Measurements from ENCODE around the gene HIPK4.
A peak's percentile ranks its signal among the peaks of the same experiment; 100 is the strongest.
"Not testable (repeated sequence)": the region's sequence is repeated elsewhere in the genome, so short reads cannot be mapped to it uniquely, and the experiment has no call there.

Gene HIPK4

GRCh38 chr19:40411125-40411842 lies 21.3 kb upstream of the HIPK4 start:
- H3K27ac Mint-ChIP-seq, result no peak overlapping the region
- intact Hi-C loops (cut with micrococcal nuclease), result no loop called here
- no peak overlapping the region for H3K4me3 Mint-ChIP-seq

GRCh38 chr19:40410030-40410389 lies 20.0 kb upstream of the HIPK4 start:
- no peak overlapping the region for H3K4me3 Mint-ChIP-seq
- H3K36me3 Mint-ChIP-seq (ENCODE audit: low read depth), result no peaks in the 10 kb centered on the region
- peaks cover 26% of the 10 kb centered on the region for H3K4me1 Mint-ChIP-seq (ENCODE audit: low read depth)
- intact Hi-C loops (cut with micrococcal nuclease), result no loop called here
- no peaks in the 10 kb centered on the region for H3K9me3 Mint-ChIP-seq
- H3K27me3 Mint-ChIP-seq, result peaks cover 23% of the 10 kb centered on the region
- no peak overlapping the region for H3K27ac Mint-ChIP-seq

More at GRCh38 chr19:40411125-40411842, 21.3 kb upstream of the HIPK4 start:
- Mint-ChIP-seq H3K4me1 (ENCODE audit: low read depth) (peaks cover 35% of the 10 kb centered on the region), H3K27me3 (peaks cover 23% of the 10 kb centered on the region), H3K36me3 (ENCODE audit: low read depth) (no peaks in the 10 kb centered on the region), H3K9me3 (no peaks in the 10 kb centered on the region)

GRCh38 chr19:40408598-40408925 lies 18.6 kb upstream of the HIPK4 start:
- H3K36me3 Mint-ChIP-seq (ENCODE audit: low read depth); H3K4me3 Mint-ChIP-seq; H3K27ac Mint-ChIP-seq; H3K9me3 Mint-ChIP-seq: not testable (repeated sequence)
- H3K4me1 Mint-ChIP-seq (ENCODE audit: low read depth), result peaks cover 39% of the 10 kb centered on the region
- peaks cover 22% of the 10 kb centered on the region for H3K27me3 Mint-ChIP-seq
- intact Hi-C loops (cut with micrococcal nuclease), result loop anchor here (10.0 kb wide), 1 partner anchor 64 kb away; the partner anchor contains the start of genes C19orf47 and PLD3

GRCh38 chr19:40407714-40408597 lies 18.0 kb upstream of the HIPK4 start:
- H3K4me3 Mint-ChIP-seq, result no peak overlapping the region
- no peaks in the 10 kb centered on the region for H3K9me3 Mint-ChIP-seq
- intact Hi-C loops (cut with micrococcal nuclease), result loop anchor here (10.0 kb wide), 1 partner anchor 63 kb away; the partner anchor contains the start of genes C19orf47 and PLD3
- peaks cover 45% of the 10 kb centered on the region for H3K4me1 Mint-ChIP-seq (ENCODE audit: low read depth)
- no peaks in the 10 kb centered on the region for H3K36me3 Mint-ChIP-seq (ENCODE audit: low read depth)
- H3K27ac Mint-ChIP-seq, result no peak overlapping the region
- peaks cover 16% of the 10 kb centered on the region for H3K27me3 Mint-ChIP-seq

- Mint-ChIP-seq H3K9me3 (no peaks in the 10 kb centered on the region), H3K4me3 (peak overlapping the region; percentile 86), H3K27me3 (peaks cover 6% of the 10 kb centered on the region), H3K27ac (peak overlapping the region; percentile 80), H3K4me1 (ENCODE audit: low read depth) (peaks cover 56% of the 10 kb centered on the region), H3K36me3 (ENCODE audit: low read depth) (no peaks in the 10 kb centered on the region)
- intact Hi-C loops (cut with micrococcal nuclease), result loop anchor here (2.0 to 10.0 kb wide), 2 partner anchors 39 to 59 kb away; partner anchors contain the start of genes C19orf47 and PLD3
These were observed 13.4 kb upstream of the HIPK4 start for GRCh38 chr19:40403262-40403984.

GRCh38 chr19:40400559-40400958 lies 10.6 kb upstream of the HIPK4 start:
- intact Hi-C loops (cut with micrococcal nuclease), result loop anchor here (10.0 kb wide), 1 partner anchor 56 kb away; the partner anchor contains the start of genes C19orf47 and PLD3
- Mint-ChIP-seq H3K4me1 (ENCODE audit: low read depth) (peaks cover 55% of the 10 kb centered on the region), H3K9me3 (no peaks in the 10 kb centered on the region), H3K4me3 (no peak overlapping the region), H3K27ac (no peak overlapping the region), H3K36me3 (ENCODE audit: low read depth) (no peaks in the 10 kb centered on the region), H3K27me3 (peaks cover 27% of the 10 kb centered on the region)

GRCh38 chr19:40398417-40399131 lies 8.6 kb upstream of the HIPK4 start:
- H3K4me1 Mint-ChIP-seq (ENCODE audit: low read depth), result peaks cover 39% of the 10 kb centered on the region
- H3K27ac Mint-ChIP-seq, result peak overlapping the region; percentile 52
- H3K27me3 Mint-ChIP-seq, result peaks cover 30% of the 10 kb centered on the region
- intact Hi-C loops (cut with micrococcal nuclease), result no loop called here
- peak overlapping the region; percentile 41 for H3K4me3 Mint-ChIP-seq
- H3K9me3 Mint-ChIP-seq, result no peaks in the 10 kb centered on the region
- no peaks in the 10 kb centered on the region for H3K36me3 Mint-ChIP-seq (ENCODE audit: low read depth)

GRCh38 chr19:40397568-40397906 lies 7.6 kb upstream of the HIPK4 start:
- H3K27ac Mint-ChIP-seq, result no peak overlapping the region
- no peaks in the 10 kb centered on the region for H3K36me3 Mint-ChIP-seq (ENCODE audit: low read depth)
- H3K4me3 Mint-ChIP-seq, result no peak overlapping the region
- no peaks in the 10 kb centered on the region for H3K9me3 Mint-ChIP-seq
- intact Hi-C loops (cut with micrococcal nuclease), result no loop called here
- H3K4me1 Mint-ChIP-seq (ENCODE audit: low read depth), result peaks cover 32% of the 10 kb centered on the region
- H3K27me3 Mint-ChIP-seq, result peaks cover 30% of the 10 kb centered on the region

GRCh38 chr19:40396886-40397567 lies 7.0 kb upstream of the HIPK4 start:
- H3K27me3 Mint-ChIP-seq, result peaks cover 30% of the 10 kb centered on the region
- H3K9me3 Mint-ChIP-seq, result no peaks in the 10 kb centered on the region
- no peak overlapping the region for H3K27ac Mint-ChIP-seq
- H3K4me1 Mint-ChIP-seq (ENCODE audit: low read depth), result peaks cover 37% of the 10 kb centered on the region
- no peak overlapping the region for H3K4me3 Mint-ChIP-seq
- intact Hi-C loops (cut with micrococcal nuclease), result no loop called here
- H3K36me3 Mint-ChIP-seq (ENCODE audit: low read depth), result no peaks in the 10 kb centered on the region

- Mint-ChIP-seq H3K36me3 (ENCODE audit: low read depth) (no peaks in the 10 kb centered on the region), H3K27me3 (peaks cover 29% of the 10 kb centered on the region), H3K4me3 (no peak overlapping the region), H3K9me3 (no peaks in the 10 kb centered on the region), H3K27ac (no peak overlapping the region), H3K4me1 (ENCODE audit: low read depth) (peaks cover 37% of the 10 kb centered on the region)
- intact Hi-C loops (cut with micrococcal nuclease), result no loop called here
These were observed 6.0 kb upstream of the HIPK4 start for GRCh38 chr19:40395956-40396355.

- H3K4me3 Mint-ChIP-seq, result no peak overlapping the region
- no peak overlapping the region for H3K27ac Mint-ChIP-seq
- H3K27me3 Mint-ChIP-seq, result peaks cover 29% of the 10 kb centered on the region
- no peaks in the 10 kb centered on the region for H3K36me3 Mint-ChIP-seq (ENCODE audit: low read depth)
- H3K4me1 Mint-ChIP-seq (ENCODE audit: low read depth), result peaks cover 31% of the 10 kb centered on the region
- intact Hi-C loops (cut with micrococcal nuclease), result no loop called here
- H3K9me3 Mint-ChIP-seq, result no peaks in the 10 kb centered on the region
These were observed 4.8 kb upstream of the HIPK4 start for GRCh38 chr19:40394816-40395210.

- Mint-ChIP-seq H3K36me3 (ENCODE audit: low read depth) (no peaks in the 10 kb centered on the region), H3K27me3 (peaks cover 27% of the 10 kb centered on the region), H3K4me3 (no peak overlapping the region), H3K9me3 (no peaks in the 10 kb centered on the region), H3K27ac (no peak overlapping the region), H3K4me1 (ENCODE audit: low read depth) (peaks cover 25% of the 10 kb centered on the region)
- intact Hi-C loops (cut with micrococcal nuclease), result no loop called here
These were observed 4.2 kb upstream of the HIPK4 start for GRCh38 chr19:40393894-40394815.
